NK-92 (cell line): ENCODE data around the gene OR7G1.
"Not testable (repeated sequence)": the region's sequence is repeated elsewhere in the genome, so short reads cannot be mapped to it uniquely, and the experiment has no call there.

Experiments
- DNase-seq: peaks from one replicate; lab custom pipeline; 2025; ENCODE audit not compliant: unreplicated experiment; lab: John Stamatoyannopoulos, UW

OR7G1 gene

GRCh38 chr19:9078651-9079050, 36.9 kb downstream of the OR7G1 start:
- no peak for DNase-seq

GRCh38 chr19:9076901-9077300, 38.7 kb downstream of the OR7G1 start:
- no peak for DNase-seq

GRCh38 chr19:9075064-9075949, 40.3 kb downstream of the OR7G1 start:
- DNase-seq, result no peak

- DNase-seq, result no peak
Measured at GRCh38 chr19:9073806-9074205, 41.8 kb downstream of the OR7G1 start.

GRCh38 chr19:9071720-9072119, 43.8 kb downstream of the OR7G1 start:
- DNase-seq, result not testable (repeated sequence)

- DNase-seq, result no peak
Measured at GRCh38 chr19:9070066-9070465, 45.5 kb downstream of the OR7G1 start.

- DNase-seq, result no peak
Measured at GRCh38 chr19:9065457-9066014, 50.0 kb downstream of the OR7G1 start.
